NB4 (cell line): Measurements from ENCODE around the gene AGBL1.

Experiments used
- DNase-seq: peaks from one replicate; pipeline ENCODE4 v3.0.0; 2010; ENCODE audit warnings: low read depth
- H3K4me3 ChIP-seq: one replicate; pipeline ENCODE4 v1.5.1; 2011; ENCODE audit warnings: mild to moderate bottlenecking, low read depth, low read length, moderate library complexity
- MYC ChIP-seq: IDR thresholded peaks from 2 replicates; pipeline ENCODE4 v1.6.1; 2011; ENCODE audit warnings: low read depth, low read length
- POLR2A ChIP-seq: IDR thresholded peaks from 2 replicates; pipeline ENCODE4 v1.6.1; 2011; ENCODE audit warnings: mild to moderate bottlenecking; ENCODE audit not compliant: insufficient read length; ENCODE audit errors: extremely low read depth
- TF ChIP-seq, protein P1 (sequence below): IDR thresholded peaks from 2 replicates; pipeline ENCODE4 v1.6.1; 2011; ENCODE audit warnings: low read depth, low read length
- TF ChIP-seq, protein P2 (sequence below): IDR thresholded peaks from one replicate; pipeline ENCODE4 v1.5.1; 2012; ENCODE audit warnings: low read depth, low read length

Gene AGBL1

DNA sequence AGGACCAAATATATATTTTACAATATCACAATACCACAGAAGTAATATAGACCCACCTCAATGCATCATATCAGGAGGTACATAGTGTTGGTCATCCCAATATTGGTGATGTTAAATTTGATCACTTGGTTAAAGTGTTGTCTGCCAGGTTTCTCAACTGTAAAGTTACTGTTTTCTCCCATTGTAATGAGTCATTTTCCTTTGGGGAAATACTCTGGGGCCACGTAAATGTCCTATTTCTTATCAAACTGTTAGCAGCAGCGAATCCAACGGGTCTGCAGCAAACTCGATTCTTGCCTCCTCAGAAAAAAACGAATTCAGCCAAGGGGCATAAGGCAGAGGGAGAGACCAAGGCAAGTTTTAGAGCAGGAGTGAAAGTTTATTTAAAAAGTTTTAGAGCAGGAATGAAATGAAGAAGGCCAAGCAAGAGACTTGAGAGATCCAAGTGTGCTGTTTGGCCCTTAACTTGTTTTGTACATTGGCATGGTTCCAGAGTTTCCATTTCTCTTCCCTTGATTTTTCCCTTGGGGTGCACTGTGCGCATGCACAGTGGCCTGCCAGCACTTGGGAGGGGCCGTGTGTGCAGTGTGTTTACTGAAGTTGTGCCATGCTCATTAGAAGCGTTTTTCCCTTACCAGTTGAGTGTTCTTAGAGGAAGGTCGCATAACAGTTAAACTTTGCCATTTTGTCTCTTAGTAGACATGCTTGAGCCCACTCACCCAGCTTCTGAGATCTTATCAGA, 512.5 kb downstream of the AGBL1 start:
- DNase-seq = no peak
- TF ChIP-seq, protein P1, sequence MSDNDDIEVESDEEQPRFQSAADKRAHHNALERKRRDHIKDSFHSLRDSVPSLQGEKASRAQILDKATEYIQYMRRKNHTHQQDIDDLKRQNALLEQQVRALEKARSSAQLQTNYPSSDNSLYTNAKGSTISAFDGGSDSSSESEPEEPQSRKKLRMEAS = no peak
- TF ChIP-seq POLR2A = no peak
- TF ChIP-seq, protein P2, sequence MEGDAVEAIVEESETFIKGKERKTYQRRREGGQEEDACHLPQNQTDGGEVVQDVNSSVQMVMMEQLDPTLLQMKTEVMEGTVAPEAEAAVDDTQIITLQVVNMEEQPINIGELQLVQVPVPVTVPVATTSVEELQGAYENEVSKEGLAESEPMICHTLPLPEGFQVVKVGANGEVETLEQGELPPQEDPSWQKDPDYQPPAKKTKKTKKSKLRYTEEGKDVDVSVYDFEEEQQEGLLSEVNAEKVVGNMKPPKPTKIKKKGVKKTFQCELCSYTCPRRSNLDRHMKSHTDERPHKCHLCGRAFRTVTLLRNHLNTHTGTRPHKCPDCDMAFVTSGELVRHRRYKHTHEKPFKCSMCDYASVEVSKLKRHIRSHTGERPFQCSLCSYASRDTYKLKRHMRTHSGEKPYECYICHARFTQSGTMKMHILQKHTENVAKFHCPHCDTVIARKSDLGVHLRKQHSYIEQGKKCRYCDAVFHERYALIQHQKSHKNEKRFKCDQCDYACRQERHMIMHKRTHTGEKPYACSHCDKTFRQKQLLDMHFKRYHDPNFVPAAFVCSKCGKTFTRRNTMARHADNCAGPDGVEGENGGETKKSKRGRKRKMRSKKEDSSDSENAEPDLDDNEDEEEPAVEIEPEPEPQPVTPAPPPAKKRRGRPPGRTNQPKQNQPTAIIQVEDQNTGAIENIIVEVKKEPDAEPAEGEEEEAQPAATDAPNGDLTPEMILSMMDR = no peak
- no peak for TF ChIP-seq MYC

DNA sequence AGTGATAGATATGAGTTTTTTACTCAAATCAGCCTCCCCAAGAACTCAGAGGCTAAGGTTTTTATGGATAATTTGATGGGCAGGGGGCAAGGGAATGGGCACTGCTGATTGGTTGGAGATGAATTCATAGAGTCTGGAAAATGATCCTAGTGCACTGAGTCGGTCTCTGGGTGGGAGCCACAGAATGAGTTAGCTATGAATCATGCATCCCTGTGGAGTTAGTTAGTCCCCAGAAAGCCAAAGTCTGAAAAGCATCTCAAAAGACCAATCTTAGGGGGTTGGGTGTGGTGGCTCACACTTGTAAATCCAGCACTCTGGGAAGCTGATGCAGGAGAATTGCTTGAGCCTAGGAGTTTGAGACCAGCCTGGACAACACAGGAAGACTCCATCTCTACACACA, 516.1 kb downstream of the AGBL1 start:
- TF ChIP-seq POLR2A (no peak), MYC (no peak)
- TF ChIP-seq, protein P2 = no peak
- TF ChIP-seq, protein P1 = no peak
- DNase-seq = no peak

More for the DNA sequence above, 512.5 kb downstream of the AGBL1 start:
- no peak overlapping the region for H3K4me3 ChIP-seq

DNA sequence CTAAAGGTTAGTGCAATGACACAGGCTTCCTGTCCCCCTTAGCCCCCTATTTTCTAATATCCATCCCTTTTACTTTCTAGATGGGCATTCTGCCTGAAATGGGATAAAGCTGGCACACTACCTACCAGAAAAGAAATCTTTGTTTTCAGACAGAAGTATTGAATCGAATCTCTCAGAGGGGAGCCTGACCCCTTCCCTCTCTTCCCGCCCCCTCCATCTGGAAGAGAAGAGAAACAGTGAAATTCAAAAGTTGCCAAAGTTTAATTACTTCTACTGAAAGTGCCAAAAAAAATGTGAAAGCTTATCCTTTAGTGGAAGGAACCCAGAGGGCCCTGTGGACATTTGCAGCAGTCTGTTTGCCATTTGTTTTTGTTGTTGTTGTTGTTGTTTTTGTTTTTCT, 523.8 kb downstream of the AGBL1 start:
- no peak overlapping the region for H3K4me3 ChIP-seq
- TF ChIP-seq, protein P2 = no peak
- TF ChIP-seq MYC = no peak
- TF ChIP-seq POLR2A = no peak
- TF ChIP-seq, protein P1 = no peak
- DNase-seq = no peak

More for the DNA sequence above, 516.1 kb downstream of the AGBL1 start:
- no peak overlapping the region for H3K4me3 ChIP-seq

DNA sequence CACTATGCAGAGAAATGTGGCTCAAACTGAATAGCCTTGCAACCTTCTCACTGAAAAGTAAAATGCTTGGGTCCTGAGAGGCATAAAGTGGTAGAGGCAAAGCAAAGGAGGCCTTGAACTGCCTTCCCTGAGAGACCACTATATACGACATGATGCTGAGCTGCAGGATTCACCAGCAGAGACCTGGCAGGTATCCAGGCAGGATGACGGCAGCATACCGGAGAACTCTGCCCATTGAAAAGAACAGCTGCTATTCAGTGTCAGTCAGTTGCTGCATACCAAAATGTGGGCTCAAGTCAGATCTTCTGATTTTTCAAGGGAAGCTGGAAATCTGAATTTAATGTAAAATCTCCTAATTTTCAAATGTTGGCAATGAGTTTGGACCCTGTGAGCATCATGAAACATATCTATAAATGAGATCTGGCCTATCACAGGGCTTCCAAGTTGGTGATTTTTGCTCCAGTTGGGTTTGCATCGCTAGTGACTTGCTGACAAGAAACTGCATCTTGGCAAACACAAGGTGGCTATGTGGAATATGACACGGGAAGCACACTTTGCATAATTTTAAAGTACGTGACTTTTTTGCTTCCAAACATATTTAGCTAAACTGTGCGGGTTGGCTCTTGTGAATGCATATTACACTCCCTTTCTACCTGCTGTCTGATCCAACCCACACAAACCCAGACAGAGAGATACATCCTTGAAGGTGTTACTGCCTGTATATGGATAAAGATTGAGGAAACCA, 529.0 kb downstream of the AGBL1 start:
- TF ChIP-seq, protein P2 = no peak
- no peak for TF ChIP-seq POLR2A
- TF ChIP-seq, protein P1 = no peak
- TF ChIP-seq MYC = no peak
- no peak overlapping the region for H3K4me3 ChIP-seq
- DNase-seq = no peak

DNA sequence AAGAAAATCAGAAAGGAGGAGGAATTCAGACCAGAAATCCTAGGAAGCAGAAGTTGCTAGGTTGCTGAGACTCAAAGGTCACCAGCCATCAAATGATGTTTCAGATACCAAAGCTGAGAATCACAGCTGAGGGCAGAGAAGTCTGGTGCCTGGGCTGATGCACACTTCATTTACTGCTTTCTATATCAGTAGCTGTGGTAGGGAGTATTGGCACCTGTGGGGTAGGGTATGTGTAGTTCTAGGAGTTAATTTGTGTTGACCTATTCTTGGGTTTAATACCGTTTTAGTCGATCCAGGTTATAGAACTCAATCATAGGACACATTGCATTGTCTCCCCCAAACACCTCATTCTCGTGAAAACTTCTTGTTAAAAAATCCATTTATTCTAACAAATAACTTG, 529.6 kb downstream of the AGBL1 start:
- no peak for DNase-seq
- TF ChIP-seq, protein P1 = no peak
- TF ChIP-seq MYC = no peak
- TF ChIP-seq, protein P2 = no peak
- no peak for TF ChIP-seq POLR2A
- H3K4me3 ChIP-seq = no peak overlapping the region
